IMR-90 (cell line): ENCODE results near the gene PARP16. TPM values are rescaled to one million over a fixed set of nuclear protein-coding genes. Genes with fewer than 3 reads are reported as not detected.
"Not testable (repeated sequence)": the region's sequence is repeated elsewhere in the genome, so short reads cannot be mapped to it uniquely, and the experiment has no call there.

ENCODE experiments used
- ATAC-seq: fragments of 200-7000 bp; cut with Tn5 transposase; 2 replicates; pipeline ENCODE4 v1.9.1; 2020; ENCODE audit warnings: low read depth, mild to moderate bottlenecking, moderate library complexity
- BruUV-seq: library from RNA; stranded (reverse); fragments of 400-500 nt; replicated peaks from 2 replicates; lab custom pipeline; 2021; lab: Mats Ljungman, UMichigan
- CTCF ChIA-PET: fragments of 300-600 bp; formaldehyde crosslinking; extraction: SDS; loops from one replicate; lab custom pipeline; 2021; ENCODE audit warnings: antibody characterized with exemption; lab: Yijun Ruan, JAX
- POLR2A ChIA-PET: fragments of 300-600 bp; sonication (Branson Sonifier 250); formaldehyde crosslinking; loops from one replicate; lab custom pipeline; 2022; ENCODE audit warnings: antibody characterized with exemption; ENCODE audit not compliant: unreplicated experiment; lab: Charles Lee
- DNase-seq: peaks from one replicate; pipeline ENCODE4 v3.0.0; 2013
- H2AFZ ChIP-seq: replicated peaks from 2 replicates; pipeline ENCODE3; 2013; ENCODE audit warnings: low read length, mild to moderate bottlenecking; ENCODE audit not compliant: poor library complexity
- H2AK5ac ChIP-seq: 2 replicates; pipeline ENCODE4 v1.6.1; 2013; ENCODE audit warnings: low read depth, low read length, inconsistent platforms
- H2AK9ac ChIP-seq: replicated peaks from 2 replicates; pipeline ENCODE3; 2013; ENCODE audit warnings: mild to moderate bottlenecking, low read depth, low read length, moderate library complexity; ENCODE audit not compliant: poor library complexity
- H2BK120ac ChIP-seq: 2 replicates; pipeline ENCODE4 v1.6.1; 2013; ENCODE audit warnings: low read depth, low read length, inconsistent platforms
- H2BK15ac ChIP-seq: 3 replicates; pipeline ENCODE4 v1.6.1; 2013; ENCODE audit warnings: low read depth, low read length, inconsistent platforms
- H2BK20ac ChIP-seq: 2 replicates; pipeline ENCODE4 v1.6.1; 2013; ENCODE audit warnings: low read depth, mild to moderate bottlenecking, inconsistent platforms, low read length, moderate library complexity
- H2BK5ac ChIP-seq: 2 replicates; pipeline ENCODE4 v1.6.1; 2013; ENCODE audit warnings: mild to moderate bottlenecking, low read depth, low read length, inconsistent platforms; ENCODE audit not compliant: poor library complexity, severe bottlenecking
- H3K14ac ChIP-seq: replicated peaks from 2 replicates; pipeline ENCODE4 v1.6.1; 2013; ENCODE audit warnings: low read depth, low read length, inconsistent platforms
- H3K18ac ChIP-seq: 2 replicates; pipeline ENCODE4 v1.6.1; 2013; ENCODE audit warnings: low read depth, low read length, control low read depth
- H3K23ac ChIP-seq: 2 replicates; pipeline ENCODE4 v1.6.1; 2013; ENCODE audit warnings: low read depth, low read length, inconsistent platforms
- H3K27ac ChIP-seq: 2 replicates; pipeline ENCODE4 v1.5.1; 2013; ENCODE audit warnings: mild to moderate bottlenecking, control low read depth, low read length; ENCODE audit not compliant: insufficient read depth
- H3K27me3 ChIP-seq: 2 replicates; pipeline ENCODE4 v1.6.1; 2013; ENCODE audit warnings: low read length; ENCODE audit not compliant: control insufficient read depth, insufficient read depth
- H3K36me3 ChIP-seq: 2 replicates; pipeline ENCODE4 v1.6.1; 2013; ENCODE audit warnings: low read length, mixed read lengths; ENCODE audit not compliant: control insufficient read depth, insufficient read depth
- H3K4ac ChIP-seq: 2 replicates; pipeline ENCODE4 v1.6.1; 2013; ENCODE audit warnings: low read depth, low read length, inconsistent platforms
- H3K4me1 ChIP-seq: 2 replicates; pipeline ENCODE4 v1.6.1; 2013; ENCODE audit warnings: low read length, mixed read lengths; ENCODE audit not compliant: control insufficient read depth, insufficient read depth
- H3K4me2 ChIP-seq: 2 replicates; pipeline ENCODE4 v1.6.1; 2013; ENCODE audit warnings: low read depth, mild to moderate bottlenecking, control low read depth, low read length, moderate library complexity
- H3K4me3 ChIP-seq: 2 replicates; pipeline ENCODE4 v1.5.1; 2013; ENCODE audit warnings: low read depth, mild to moderate bottlenecking, control low read depth, low read length, moderate library complexity; ENCODE audit not compliant: insufficient read depth
- H3K56ac ChIP-seq: 2 replicates; pipeline ENCODE4 v1.6.1; 2013; ENCODE audit warnings: low read length, inconsistent platforms; ENCODE audit not compliant: insufficient read depth; ENCODE audit errors: extremely low read depth
- H3K79me1 ChIP-seq, 2 experiments: 2 replicates each; pipeline ENCODE4 v1.6.1; 2013; ENCODE audit warnings: low read length in 2 of 2, inconsistent platforms in 1 of 2, low read depth in 1 of 2
- H3K9ac ChIP-seq: 2 replicates; pipeline ENCODE4 v1.6.1; 2013; ENCODE audit warnings: low read depth, low read length, control low read depth
- H3K9me1 ChIP-seq: 2 replicates; pipeline ENCODE4 v1.6.1; 2013; ENCODE audit warnings: low read length, inconsistent platforms; ENCODE audit not compliant: insufficient read depth
- H3K9me3 ChIP-seq: 2 replicates; pipeline ENCODE4 v1.6.1; 2013; ENCODE audit warnings: low read length; ENCODE audit not compliant: control insufficient read depth, insufficient read depth
- H4K20me1 ChIP-seq: 2 replicates; pipeline ENCODE4 v1.6.1; 2013; ENCODE audit warnings: low read length, inconsistent platforms; ENCODE audit not compliant: insufficient read depth
- H4K5ac ChIP-seq: 2 replicates; pipeline ENCODE4 v1.6.1; 2013; ENCODE audit warnings: mild to moderate bottlenecking, low read depth, low read length, control low read depth
- H4K8ac ChIP-seq, 2 experiments: 2 replicates each; pipeline ENCODE4 v1.6.1; 2013; ENCODE audit warnings: low read depth in 2 of 2, low read length in 2 of 2, control low read depth in 1 of 2, inconsistent platforms in 1 of 2
- H4K91ac ChIP-seq: 2 replicates; pipeline ENCODE4 v1.6.1; 2013; ENCODE audit warnings: low read depth, low read length, inconsistent platforms; ENCODE audit not compliant: insufficient read depth
- MAZ ChIP-seq: IDR thresholded peaks from 2 replicates; pipeline ENCODE4 v1.6.1; 2012; ENCODE audit warnings: low read depth, mild to moderate bottlenecking, low read length, improper control_type of control experiment, moderate library complexity, borderline replicate concordance
- NFE2L2 ChIP-seq: fragments of 150-350 bp; IDR thresholded peaks from 2 replicates; pipeline ENCODE4 v1.6.1; 2016; ENCODE audit warnings: low read depth, mild to moderate bottlenecking, low read length
- WGBS, 2 experiments: methylation state at CpG; one replicate each; pipeline versions ENCODE4 v1.1.5 to v1.1.7; 2013; ENCODE audit warnings: missing lambda C conversion rate in 2 of 2; ENCODE audit not compliant: insufficient read length in 1 of 2; ENCODE audit errors: extremely low coverage in 2 of 2; 5-methylcytosine and 5-hydroxymethylcytosine counted together
- dilution Hi-C: fragments of 300-500 bp; cut with HindIII; formaldehyde crosslinking; loops from one replicate; pipeline ENCODE4 v1.14.3; 2018; ENCODE audit warnings: low sequenced_read_pairs; ENCODE audit not compliant: unreplicated experiment
- in situ Hi-C: fragments of 300-500 bp; cut with MboI; formaldehyde crosslinking; loops from 3 replicates; pipeline ENCODE4 v1.14.3; 2019; ENCODE audit warnings: low sequenced_read_pairs, inconsistent platforms, mixed read lengths
- intact Hi-C: fragments of 100-400 bp; cut with micrococcal nuclease; formaldehyde crosslinking; loops from 2 replicates; pipeline ENCODE4 v1.10.0; 2022
- polyA plus RNA-seq, 3 experiments: library from polyadenylated mRNA; depleted of rRNA; stranded (reverse); fragments of >200 nt; gene quantifications; 2 replicates each; pipeline ENCODE4 v1.2.3, GENCODE V29; 2012; ENCODE audit warnings: low replicate concordance in 1 of 3
- total RNA-seq: library from RNA; depleted of rRNA; stranded (reverse); fragments of >200 nt; gene quantifications from 2 replicates; pipeline ENCODE4 v1.2.3, GENCODE V29; 2012

PARP16 gene
- total and polyA plus RNA-seq, 2 of the 4 experiments (the other 2 are of a cell fraction), result 1.3 to 5.0 TPM

- intact Hi-C loops (no loop called here), dilution Hi-C loops (no loop called here), in situ Hi-C loops (no loop called here)
- no peak overlapping the region for H3K56ac ChIP-seq
- H3K9me1 ChIP-seq, result peaks cover 16% of the 10 kb centered on the region
- POLR2A ChIA-PET, result no interaction called here
- no peak for DNase-seq
- no peak overlapping the region for H3K9ac ChIP-seq
- H4K91ac ChIP-seq, result no peak overlapping the region
- peak overlapping the region in 1 of 2 experiments; percentile 33; a peak in 1 of 4 replicates for H4K8ac ChIP-seq
- no peaks in the 10 kb centered on the region for H3K36me3 ChIP-seq
- no peaks in the 10 kb centered on the region for H3K9me3 ChIP-seq
- no TSS peak for BruUV-seq
- H3K4ac ChIP-seq, result no peak overlapping the region
- no peak overlapping the region for H3K18ac ChIP-seq
- H3K4me1 ChIP-seq, result peaks cover 8% of the 10 kb centered on the region; the same call in 1 of the 2 replicates
- peak overlapping the region; percentile 91 for H2AFZ ChIP-seq
- peak overlapping the region; percentile 61 for H2AK9ac ChIP-seq
- no peak overlapping the region for H2BK120ac ChIP-seq
- no peak overlapping the region for H2BK20ac ChIP-seq
- no peaks in the 10 kb centered on the region for H4K20me1 ChIP-seq
- TF ChIP-seq MAZ (no peak), NFE2L2 (no peak)
- H3K27me3 ChIP-seq, result no peaks in the 10 kb centered on the region
- no peak overlapping the region for H2BK15ac ChIP-seq
- H3K27ac ChIP-seq, result no peak overlapping the region
- no peak overlapping the region for H3K4me2 ChIP-seq
- H4K5ac ChIP-seq, result no peak overlapping the region
- no peak overlapping the region for H2BK5ac ChIP-seq
- no peak overlapping the region for H3K23ac ChIP-seq
- H2AK5ac ChIP-seq, result no peak overlapping the region; the same call in 1 of the 2 replicates
- ATAC-seq, result no peak
- H3K4me3 ChIP-seq, result no peak overlapping the region
- CTCF ChIA-PET, result no interaction called here
- no peak overlapping the region for H3K14ac ChIP-seq
- no peaks in the 10 kb centered on the region for H3K79me1 ChIP-seq
Observed at GRCh38 chr15:65244638-65245037, 42.0 kb downstream of the PARP16 start.

- H2AFZ ChIP-seq, H2BK120ac ChIP-seq, H2BK15ac ChIP-seq, H2AK5ac ChIP-seq, H3K56ac ChIP-seq, CTCF ChIA-PET, BruUV-seq, H4K8ac ChIP-seq, H3K18ac ChIP-seq, H3K4ac ChIP-seq, ATAC-seq, H3K79me1 ChIP-seq, H3K4me3 ChIP-seq, POLR2A ChIA-PET, dilution Hi-C loops, H2AK9ac ChIP-seq, H3K36me3 ChIP-seq, H3K9ac ChIP-seq, H3K27ac ChIP-seq, DNase-seq, H3K27me3 ChIP-seq, H4K91ac ChIP-seq, H4K20me1 ChIP-seq, H3K9me1 ChIP-seq, H3K9me3 ChIP-seq, H3K4me1 ChIP-seq, H2BK5ac ChIP-seq, H4K5ac ChIP-seq, intact Hi-C loops, H2BK20ac ChIP-seq, in situ Hi-C loops, H3K4me2 ChIP-seq, H3K14ac ChIP-seq, H3K23ac ChIP-seq: not testable (repeated sequence)
- WGBS, 2 experiments, result no CpG with 5 or more reads among the region's 8 CpGs
Observed at GRCh38 chr15:65236443-65236842, 50.2 kb downstream of the PARP16 start.
